Gastroesophageal sphincter (tissue), 3 donors: ENCODE measurements around the gene TMIGD2.
"Not testable (repeated sequence)": the region's sequence is repeated elsewhere in the genome, so short reads cannot be mapped to it uniquely, and the experiment has no call there.

Experiments
- CTCF ChIP-seq, 4 experiments: fragments of 200-600 bp in 2 of 4; fragments of 450-650 bp in 2 of 4; sonication (generic) in 1 of 4; IDR thresholded peaks; one replicate each; pipeline ENCODE4 v1.5.1; 2017 to 2019; ENCODE audit warnings: antibody characterized with exemption in 4 of 4, mild to moderate bottlenecking in 2 of 4, moderate library complexity in 2 of 4
- POLR2AphosphoS5 ChIP-seq: sonication (generic); formaldehyde crosslinking; IDR thresholded peaks from one replicate; pipeline ENCODE4 v1.6.1; 2017; ENCODE audit warnings: antibody characterized with exemption

DNA sequence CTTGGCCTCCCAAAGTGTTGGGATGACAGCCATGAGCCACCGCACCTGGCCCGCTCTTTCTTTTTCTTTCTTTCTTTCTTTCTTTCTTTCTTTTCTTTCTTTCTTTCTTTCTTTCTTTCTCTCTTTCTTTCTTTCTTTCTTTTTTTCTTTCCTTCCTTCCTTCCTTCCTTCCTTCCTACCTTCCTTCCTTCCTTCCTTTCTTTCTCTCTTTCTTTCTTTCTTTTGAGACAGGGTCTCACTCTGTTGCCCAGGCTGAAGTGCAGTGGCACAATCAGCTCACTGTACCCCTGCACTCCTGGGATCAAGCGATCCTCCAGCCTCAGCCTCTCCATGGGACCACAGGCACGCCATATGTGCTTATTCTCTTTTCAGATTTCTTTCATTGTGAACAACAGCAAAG lies 16.0 kb downstream of the TMIGD2 start:
- not testable (repeated sequence) for TF ChIP-seq CTCF (IDR thresholded peaks at IDR 0.05); POLR2AphosphoS5
